Panc1 (cell line): Measurements from ENCODE around the gene ITSN2.

ENCODE experiments used
- POLR2AphosphoS5 ChIP-seq: IDR thresholded peaks from 2 replicates; pipeline ENCODE4 v1.6.1; 2012; ENCODE audit warnings: mild to moderate bottlenecking, low read depth, low read length, moderate library complexity
- SIN3A ChIP-seq: IDR thresholded peaks from 2 replicates; pipeline ENCODE4 v1.6.1; 2012; ENCODE audit warnings: low read depth, mild to moderate bottlenecking, low read length, moderate library complexity, borderline replicate concordance; ENCODE audit not compliant: insufficient read depth
- TF ChIP-seq, protein P1 (sequence below): fragments of 450-650 bp; IDR thresholded peaks from 2 replicates; pipeline ENCODE4 v1.5.1; 2017; ENCODE audit warnings: mild to moderate bottlenecking
- TF ChIP-seq, protein P2 (sequence below), 2 experiments: IDR thresholded peaks; 2 replicates each; pipeline ENCODE4 v1.6.1; 2011 to 2012; ENCODE audit warnings: low read depth in 2 of 2, control low read depth in 1 of 2, low read length in 1 of 2, mild to moderate bottlenecking in 1 of 2, moderate library complexity in 1 of 2; ENCODE audit not compliant: insufficient read depth in 1 of 2

DNA sequence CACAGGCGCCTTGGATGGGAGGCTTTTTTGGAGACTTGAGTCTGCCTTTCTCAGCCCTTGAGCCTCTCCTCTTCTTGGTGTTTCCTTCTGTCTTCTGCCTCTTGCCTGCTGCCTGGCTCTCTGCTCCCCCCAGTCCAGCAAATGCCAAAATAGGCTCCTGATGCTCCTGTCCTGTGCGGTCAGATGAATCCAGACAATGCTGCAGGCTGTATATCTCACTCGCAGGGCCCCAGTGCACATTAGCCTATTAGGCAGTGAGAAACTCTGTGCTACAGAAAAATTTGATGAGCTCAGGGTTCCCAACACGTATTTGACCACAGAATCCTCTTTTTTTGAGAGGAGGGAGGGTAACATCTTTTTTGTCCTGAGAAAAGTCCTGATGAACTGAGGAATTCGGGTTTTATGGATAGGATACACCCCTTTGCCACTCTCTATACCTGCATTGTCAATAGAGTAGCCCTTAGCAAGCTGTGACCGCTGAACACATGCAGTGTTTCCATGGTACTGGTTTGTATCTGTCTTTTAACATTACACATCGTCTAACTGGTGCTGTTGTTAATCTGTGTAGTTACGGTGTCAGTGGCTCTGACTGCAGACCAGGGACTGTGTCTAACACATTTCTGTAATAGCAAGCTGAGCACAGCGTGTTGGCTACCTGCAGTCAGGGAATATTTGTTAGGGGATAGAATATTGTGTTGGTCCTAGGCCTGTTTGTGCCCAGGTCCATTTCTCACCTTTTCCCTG lies 134.7 kb downstream of the ITSN2 start:
- TF ChIP-seq POLR2AphosphoS5: no peak
- TF ChIP-seq, protein P1, sequence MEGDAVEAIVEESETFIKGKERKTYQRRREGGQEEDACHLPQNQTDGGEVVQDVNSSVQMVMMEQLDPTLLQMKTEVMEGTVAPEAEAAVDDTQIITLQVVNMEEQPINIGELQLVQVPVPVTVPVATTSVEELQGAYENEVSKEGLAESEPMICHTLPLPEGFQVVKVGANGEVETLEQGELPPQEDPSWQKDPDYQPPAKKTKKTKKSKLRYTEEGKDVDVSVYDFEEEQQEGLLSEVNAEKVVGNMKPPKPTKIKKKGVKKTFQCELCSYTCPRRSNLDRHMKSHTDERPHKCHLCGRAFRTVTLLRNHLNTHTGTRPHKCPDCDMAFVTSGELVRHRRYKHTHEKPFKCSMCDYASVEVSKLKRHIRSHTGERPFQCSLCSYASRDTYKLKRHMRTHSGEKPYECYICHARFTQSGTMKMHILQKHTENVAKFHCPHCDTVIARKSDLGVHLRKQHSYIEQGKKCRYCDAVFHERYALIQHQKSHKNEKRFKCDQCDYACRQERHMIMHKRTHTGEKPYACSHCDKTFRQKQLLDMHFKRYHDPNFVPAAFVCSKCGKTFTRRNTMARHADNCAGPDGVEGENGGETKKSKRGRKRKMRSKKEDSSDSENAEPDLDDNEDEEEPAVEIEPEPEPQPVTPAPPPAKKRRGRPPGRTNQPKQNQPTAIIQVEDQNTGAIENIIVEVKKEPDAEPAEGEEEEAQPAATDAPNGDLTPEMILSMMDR: no peak
- no peak for TF ChIP-seq SIN3A
- TF ChIP-seq, protein P2, sequence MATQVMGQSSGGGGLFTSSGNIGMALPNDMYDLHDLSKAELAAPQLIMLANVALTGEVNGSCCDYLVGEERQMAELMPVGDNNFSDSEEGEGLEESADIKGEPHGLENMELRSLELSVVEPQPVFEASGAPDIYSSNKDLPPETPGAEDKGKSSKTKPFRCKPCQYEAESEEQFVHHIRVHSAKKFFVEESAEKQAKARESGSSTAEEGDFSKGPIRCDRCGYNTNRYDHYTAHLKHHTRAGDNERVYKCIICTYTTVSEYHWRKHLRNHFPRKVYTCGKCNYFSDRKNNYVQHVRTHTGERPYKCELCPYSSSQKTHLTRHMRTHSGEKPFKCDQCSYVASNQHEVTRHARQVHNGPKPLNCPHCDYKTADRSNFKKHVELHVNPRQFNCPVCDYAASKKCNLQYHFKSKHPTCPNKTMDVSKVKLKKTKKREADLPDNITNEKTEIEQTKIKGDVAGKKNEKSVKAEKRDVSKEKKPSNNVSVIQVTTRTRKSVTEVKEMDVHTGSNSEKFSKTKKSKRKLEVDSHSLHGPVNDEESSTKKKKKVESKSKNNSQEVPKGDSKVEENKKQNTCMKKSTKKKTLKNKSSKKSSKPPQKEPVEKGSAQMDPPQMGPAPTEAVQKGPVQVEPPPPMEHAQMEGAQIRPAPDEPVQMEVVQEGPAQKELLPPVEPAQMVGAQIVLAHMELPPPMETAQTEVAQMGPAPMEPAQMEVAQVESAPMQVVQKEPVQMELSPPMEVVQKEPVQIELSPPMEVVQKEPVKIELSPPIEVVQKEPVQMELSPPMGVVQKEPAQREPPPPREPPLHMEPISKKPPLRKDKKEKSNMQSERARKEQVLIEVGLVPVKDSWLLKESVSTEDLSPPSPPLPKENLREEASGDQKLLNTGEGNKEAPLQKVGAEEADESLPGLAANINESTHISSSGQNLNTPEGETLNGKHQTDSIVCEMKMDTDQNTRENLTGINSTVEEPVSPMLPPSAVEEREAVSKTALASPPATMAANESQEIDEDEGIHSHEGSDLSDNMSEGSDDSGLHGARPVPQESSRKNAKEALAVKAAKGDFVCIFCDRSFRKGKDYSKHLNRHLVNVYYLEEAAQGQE (IDR thresholded peaks at IDR 0.05; ENCODE audit: insufficient read depth in 1 of 2, low read depth in 2 of 2, low read length in 1 of 2): no peak
